RWPE2 (cell line): Measurements from ENCODE around the gene NAT14.

Experiments used
- ATAC-seq: fragments of 200-7000 bp; cut with Tn5 transposase; 3 replicates; pipeline ENCODE4 v1.9.1; 2021; ENCODE audit warnings: low read depth
- DNase-seq: peaks from one replicate; pipeline ENCODE4 v3.0.0-alpha.2; 2020; ENCODE audit warnings: low spot score
- H3K27ac ChIP-seq: fragments of 450-650 bp; 2 replicates; pipeline ENCODE4 v1.5.1; 2017; ENCODE audit warnings: mild to moderate bottlenecking; ENCODE audit not compliant: poor library complexity, severe bottlenecking
- H3K27me3 ChIP-seq: fragments of 250-450 bp; sonication (Bioruptor Pico); 2 replicates; pipeline ENCODE4 v1.5.1; 2021; ENCODE audit warnings: mild to moderate bottlenecking, moderate library complexity; ENCODE audit not compliant: insufficient read depth, poor library complexity, severe bottlenecking
- H3K36me3 ChIP-seq: fragments of 250-450 bp; sonication (Bioruptor Pico); 2 replicates; pipeline ENCODE4 v1.5.1; 2020; ENCODE audit warnings: low read depth, mild to moderate bottlenecking, moderate library complexity
- H3K4me1 ChIP-seq: fragments of 250-450 bp; sonication (Bioruptor Pico); 2 replicates; pipeline ENCODE4 v1.5.1; 2021; ENCODE audit warnings: mild to moderate bottlenecking, moderate library complexity; ENCODE audit not compliant: insufficient read depth, poor library complexity, severe bottlenecking
- H3K4me3 ChIP-seq: fragments of 250-450 bp; sonication (Bioruptor Pico); 2 replicates; pipeline ENCODE4 v1.5.1; 2021; ENCODE audit warnings: mild to moderate bottlenecking, moderate library complexity; ENCODE audit not compliant: severe bottlenecking
- H3K9me3 ChIP-seq: fragments of 250-450 bp; sonication (Bioruptor Pico); 2 replicates; pipeline ENCODE4 v1.5.1; 2021; ENCODE audit warnings: mild to moderate bottlenecking, moderate library complexity; ENCODE audit not compliant: severe bottlenecking
- CTCF ChIP-seq: fragments of 450-650 bp; IDR thresholded peaks from one replicate; pipeline ENCODE4 v1.5.1; 2017; ENCODE audit warnings: mild to moderate bottlenecking, moderate library complexity; ENCODE audit not compliant: poor library complexity, severe bottlenecking

The NAT14 gene

GRCh38 chr19:55489711-55490477 lies 4.9 kb downstream of the NAT14 start:
- TF ChIP-seq CTCF: no peak
- Histone ChIP-seq H3K4me1 (peaks cover 15% of the 10 kb centered on the region), H3K4me3 (no peak overlapping the region), H3K9me3 (no peaks in the 10 kb centered on the region), H3K36me3 (no peaks in the 10 kb centered on the region), H3K27me3 (no peaks in the 10 kb centered on the region), H3K27ac (no peak overlapping the region)
- ATAC-seq (no peak), DNase-seq (no peak)

DNA sequence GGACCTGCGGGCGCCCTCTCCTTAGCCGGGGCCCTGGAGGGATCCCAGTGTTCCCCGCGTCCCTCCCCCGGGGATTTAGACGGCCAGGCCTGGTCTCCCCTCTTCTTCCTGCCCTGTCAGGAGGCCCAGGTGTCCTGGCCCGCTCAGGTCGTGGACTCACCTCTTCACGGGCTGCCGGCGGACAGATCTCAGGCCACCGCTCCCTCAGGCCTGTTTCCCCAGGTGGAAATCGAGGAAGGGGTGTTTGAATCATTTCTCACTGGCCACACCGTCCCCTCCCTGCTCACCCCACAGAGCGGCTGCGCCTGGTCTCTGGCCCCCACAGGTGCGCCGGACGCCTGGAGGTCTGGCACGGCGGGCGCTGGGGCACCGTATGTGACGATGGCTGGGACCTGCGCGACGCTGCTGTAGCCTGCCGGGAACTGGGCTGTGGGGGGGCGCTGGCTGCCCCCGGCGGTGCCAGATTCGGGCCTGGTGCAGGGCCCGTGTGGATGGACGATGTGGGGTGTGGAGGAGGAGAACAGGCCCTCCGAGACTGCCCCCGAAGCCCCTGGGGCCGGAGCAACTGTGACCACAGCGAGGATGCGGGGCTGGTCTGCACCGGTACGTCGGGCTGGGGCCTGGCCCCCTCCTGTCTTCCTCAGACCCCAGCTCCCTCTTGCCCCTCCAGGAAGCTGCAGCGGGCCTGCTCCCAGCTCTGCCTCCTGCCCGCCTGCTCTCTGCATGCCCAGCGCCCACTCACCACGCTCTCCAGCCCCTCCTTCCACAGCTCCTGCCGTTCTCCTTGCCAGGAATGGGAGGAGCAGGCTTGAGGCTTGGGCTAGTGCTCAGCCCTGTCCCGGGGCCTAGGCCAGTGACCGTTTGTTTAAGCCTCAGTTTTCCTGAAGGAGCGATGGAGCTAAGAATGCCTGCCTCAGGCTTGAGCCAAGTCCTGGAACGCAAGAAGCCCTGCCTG lies 5.8 kb downstream of the NAT14 start:
- H3K9me3 ChIP-seq: no peaks in the 10 kb centered on the region
- DNase-seq (no peak), ATAC-seq (no peak)
- no peak overlapping the region for H3K4me3 ChIP-seq
- H3K27ac ChIP-seq: no peak overlapping the region
- H3K4me1 ChIP-seq: peaks cover 15% of the 10 kb centered on the region
- no peaks in the 10 kb centered on the region for H3K36me3 ChIP-seq
- TF ChIP-seq CTCF: no peak
- H3K27me3 ChIP-seq: no peaks in the 10 kb centered on the region

- DNase-seq (no peak), ATAC-seq (peak; percentile 17; the same call in 1 of the 3 replicates)
- no peak overlapping the region for H3K27ac ChIP-seq
- no peaks in the 10 kb centered on the region for H3K27me3 ChIP-seq
- H3K9me3 ChIP-seq: no peaks in the 10 kb centered on the region
- TF ChIP-seq CTCF: no peak
- H3K4me1 ChIP-seq: peaks cover 14% of the 10 kb centered on the region
- no peaks in the 10 kb centered on the region for H3K36me3 ChIP-seq
- H3K4me3 ChIP-seq: no peak overlapping the region
Observed at GRCh38 chr19:55491546-55492360, 6.8 kb downstream of the NAT14 start.

- DNase-seq (no peak), ATAC-seq (no peak)
- no peak for TF ChIP-seq CTCF
- no peaks in the 10 kb centered on the region for H3K36me3 ChIP-seq
- no peak overlapping the region for H3K4me3 ChIP-seq
- H3K27me3 ChIP-seq: no peaks in the 10 kb centered on the region
- no peak overlapping the region for H3K27ac ChIP-seq
- H3K9me3 ChIP-seq: no peaks in the 10 kb centered on the region
- H3K4me1 ChIP-seq: peaks cover 7% of the 10 kb centered on the region
Observed at GRCh38 chr19:55492362-55492944, 7.5 kb downstream of the NAT14 start.
